DMS153 (cell line): ENCODE results near the gene CRIP1.

Source experiments
- DNase-seq: peaks from one replicate; lab custom pipeline; 2025; lab: John Stamatoyannopoulos, UW

Gene CRIP1

GRCh38 chr14:105492971-105493871 lies 6.5 kb downstream of the CRIP1 start:
- DNase-seq: no peak

GRCh38 chr14:105493921-105494605 lies 7.4 kb downstream of the CRIP1 start:
- no peak for DNase-seq

- DNase-seq: no peak
Measured at GRCh38 chr14:105494606-105494929, 7.9 kb downstream of the CRIP1 start.

- no peak for DNase-seq
Measured at GRCh38 chr14:105495101-105495989, 8.7 kb downstream of the CRIP1 start.

- DNase-seq: no peak
Measured at GRCh38 chr14:105495990-105496830, 9.5 kb downstream of the CRIP1 start.

- DNase-seq: no peak
Measured at GRCh38 chr14:105496831-105497591, 10.3 kb downstream of the CRIP1 start.

GRCh38 chr14:105497671-105498429 lies 11.2 kb downstream of the CRIP1 start:
- DNase-seq: no peak

- no peak for DNase-seq
Measured at GRCh38 chr14:105498430-105499255, 12.0 kb downstream of the CRIP1 start.

- no peak for DNase-seq
Measured at GRCh38 chr14:105499256-105500035, 12.8 kb downstream of the CRIP1 start.

GRCh38 chr14:105500036-105500725 lies 13.5 kb downstream of the CRIP1 start:
- DNase-seq: no peak

GRCh38 chr14:105500726-105501101 lies 14.0 kb downstream of the CRIP1 start:
- DNase-seq: no peak

- DNase-seq: no peak
Measured at GRCh38 chr14:105501504-105502291, 15.0 kb downstream of the CRIP1 start.

GRCh38 chr14:105502446-105503295 lies 16.0 kb downstream of the CRIP1 start:
- DNase-seq: no peak

- DNase-seq: no peak
Measured at GRCh38 chr14:105503296-105503640, 16.6 kb downstream of the CRIP1 start.

- DNase-seq: no peak
Measured at GRCh38 chr14:105503935-105504692, 17.4 kb downstream of the CRIP1 start.
